Measurements from ENCODE around the gene OR5K3.

OR5K3 gene

GRCh38 chr3:98404010-98404409 is 13.5 kb downstream of the OR5K3 start:
- H3K4me2 ChIP-seq (ENCODE audit: low read length) = no peak overlapping the region
- H3K9ac ChIP-seq (ENCODE audit: low read length) = no peak overlapping the region
- no peaks in the 10 kb centered on the region for H3K36me3 ChIP-seq (ENCODE audit: insufficient read depth, low read length)
- no peaks in the 10 kb centered on the region for H3K79me2 ChIP-seq (ENCODE audit: insufficient read depth, low read length)
- no peak for TF ChIP-seq EZH2 (IDR thresholded peaks at IDR 0.05; ENCODE audit: borderline replicate concordance, low read length)
- TF ChIP-seq, protein P1, sequence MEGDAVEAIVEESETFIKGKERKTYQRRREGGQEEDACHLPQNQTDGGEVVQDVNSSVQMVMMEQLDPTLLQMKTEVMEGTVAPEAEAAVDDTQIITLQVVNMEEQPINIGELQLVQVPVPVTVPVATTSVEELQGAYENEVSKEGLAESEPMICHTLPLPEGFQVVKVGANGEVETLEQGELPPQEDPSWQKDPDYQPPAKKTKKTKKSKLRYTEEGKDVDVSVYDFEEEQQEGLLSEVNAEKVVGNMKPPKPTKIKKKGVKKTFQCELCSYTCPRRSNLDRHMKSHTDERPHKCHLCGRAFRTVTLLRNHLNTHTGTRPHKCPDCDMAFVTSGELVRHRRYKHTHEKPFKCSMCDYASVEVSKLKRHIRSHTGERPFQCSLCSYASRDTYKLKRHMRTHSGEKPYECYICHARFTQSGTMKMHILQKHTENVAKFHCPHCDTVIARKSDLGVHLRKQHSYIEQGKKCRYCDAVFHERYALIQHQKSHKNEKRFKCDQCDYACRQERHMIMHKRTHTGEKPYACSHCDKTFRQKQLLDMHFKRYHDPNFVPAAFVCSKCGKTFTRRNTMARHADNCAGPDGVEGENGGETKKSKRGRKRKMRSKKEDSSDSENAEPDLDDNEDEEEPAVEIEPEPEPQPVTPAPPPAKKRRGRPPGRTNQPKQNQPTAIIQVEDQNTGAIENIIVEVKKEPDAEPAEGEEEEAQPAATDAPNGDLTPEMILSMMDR (IDR thresholded peaks at IDR 0.05; ENCODE audit: low read length) = no peak
- H3K4me3 ChIP-seq (ENCODE audit: low read depth, low read length, poor library complexity, severe bottlenecking) = no peak overlapping the region
- no peaks in the 10 kb centered on the region for H4K20me1 ChIP-seq (ENCODE audit: insufficient read depth, low read length)
- 0 out of 2 replicates have a peak, but pooled peaks cover 4% of the 10 kb centered on the region for H3K9me3 ChIP-seq (ENCODE audit: low read length)
- H3K27ac ChIP-seq (ENCODE audit: low read depth, low read length, poor library complexity, severe bottlenecking) = no peak overlapping the region
- no peak overlapping the region for H2AFZ ChIP-seq (ENCODE audit: low read length)
- no peaks in the 10 kb centered on the region for H3K9me2 ChIP-seq (ENCODE audit: low read depth, low read length)
- H3K4me1 ChIP-seq (ENCODE audit: insufficient read depth, low read length, severe bottlenecking) = peaks cover 6% of the 10 kb centered on the region
- no peaks in the 10 kb centered on the region for H3K27me3 ChIP-seq (ENCODE audit: insufficient read depth, low read length)
- no peaks in the 10 kb centered on the region for H3F3A ChIP-seq (ENCODE audit: insufficient read depth, low read length)

DNA sequence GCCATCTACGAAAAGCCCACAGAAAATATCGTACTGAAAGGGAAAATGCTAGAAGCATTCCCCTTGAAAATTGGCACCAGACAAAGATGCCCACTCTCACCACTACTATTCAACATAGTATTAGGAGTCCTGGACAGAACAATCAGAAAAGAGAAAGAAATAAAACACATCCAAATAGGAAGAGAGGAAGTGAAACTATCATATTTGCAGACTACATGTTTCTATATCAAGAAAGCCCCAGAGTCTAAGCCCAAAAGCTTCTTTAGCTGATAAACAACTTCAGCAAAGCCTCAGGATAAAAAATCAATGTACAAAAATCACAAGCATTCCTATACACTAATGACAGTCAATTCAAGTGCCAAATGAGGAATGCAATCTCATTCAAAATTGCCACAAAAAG is 15.6 kb downstream of the OR5K3 start:
- no peaks in the 10 kb centered on the region for H3K27me3 ChIP-seq (ENCODE audit: insufficient read depth, low read length)
- H3F3A ChIP-seq (ENCODE audit: insufficient read depth, low read length) = no peaks in the 10 kb centered on the region
- no peak overlapping the region for H2AFZ ChIP-seq (ENCODE audit: low read length)
- no peaks in the 10 kb centered on the region for H3K79me2 ChIP-seq (ENCODE audit: insufficient read depth, low read length)
- TF ChIP-seq, protein P1 (IDR thresholded peaks at IDR 0.05; ENCODE audit: low read length) = no peak
- no peak for TF ChIP-seq EZH2 (IDR thresholded peaks at IDR 0.05; ENCODE audit: borderline replicate concordance, low read length)
- no peak overlapping the region for H3K9ac ChIP-seq (ENCODE audit: low read length)
- H3K4me3 ChIP-seq (ENCODE audit: low read depth, low read length, poor library complexity, severe bottlenecking) = no peak overlapping the region
- H3K4me2 ChIP-seq (ENCODE audit: low read length) = no peak overlapping the region
- no peaks in the 10 kb centered on the region for H3K36me3 ChIP-seq (ENCODE audit: insufficient read depth, low read length)
- 0 out of 2 replicates have a peak, but pooled peaks cover 4% of the 10 kb centered on the region for H3K9me3 ChIP-seq (ENCODE audit: low read length)
- no peaks in the 10 kb centered on the region for H4K20me1 ChIP-seq (ENCODE audit: insufficient read depth, low read length)
- no peak overlapping the region for H3K27ac ChIP-seq (ENCODE audit: low read depth, low read length, poor library complexity, severe bottlenecking)
- H3K9me2 ChIP-seq (ENCODE audit: low read depth, low read length) = no peaks in the 10 kb centered on the region
- H3K4me1 ChIP-seq (ENCODE audit: insufficient read depth, low read length, severe bottlenecking) = peaks cover 6% of the 10 kb centered on the region

- Histone ChIP-seq H3K4me1 (ENCODE audit: insufficient read depth, low read length, severe bottlenecking) (no peaks in the 10 kb centered on the region), H4K20me1 (ENCODE audit: insufficient read depth, low read length) (no peaks in the 10 kb centered on the region), H3K4me2 (ENCODE audit: low read length) (no peak overlapping the region), H3K4me3 (ENCODE audit: low read depth, low read length, poor library complexity, severe bottlenecking) (no peak overlapping the region), H3K9me3 (ENCODE audit: low read length) (peaks cover 10% of the 10 kb centered on the region), H3F3A (ENCODE audit: insufficient read depth, low read length) (no peaks in the 10 kb centered on the region), H3K9ac (ENCODE audit: low read length) (no peak overlapping the region), H3K36me3 (ENCODE audit: insufficient read depth, low read length) (no peaks in the 10 kb centered on the region), H3K27ac (ENCODE audit: low read depth, low read length, poor library complexity, severe bottlenecking) (no peak overlapping the region), H3K27me3 (ENCODE audit: insufficient read depth, low read length) (no peaks in the 10 kb centered on the region), H3K79me2 (ENCODE audit: insufficient read depth, low read length) (no peaks in the 10 kb centered on the region), H3K9me2 (ENCODE audit: low read depth, low read length) (no peaks in the 10 kb centered on the region), H2AFZ (ENCODE audit: low read length) (no peak overlapping the region)
- TF ChIP-seq EZH2 (IDR thresholded peaks at IDR 0.05; ENCODE audit: borderline replicate concordance, low read length) = no peak
These were observed 42.1 kb downstream of the OR5K3 start for GRCh38 chr3:98432575-98432974.

- H4K20me1 ChIP-seq (ENCODE audit: insufficient read depth, low read length) = no peaks in the 10 kb centered on the region
- no peak overlapping the region for H3K27ac ChIP-seq (ENCODE audit: low read depth, low read length, poor library complexity, severe bottlenecking)
- no peak overlapping the region for H2AFZ ChIP-seq (ENCODE audit: low read length)
- no peak overlapping the region for H3K4me2 ChIP-seq (ENCODE audit: low read length)
- H3K9me3 ChIP-seq (ENCODE audit: low read length) = peaks cover 10% of the 10 kb centered on the region
- no peak overlapping the region for H3K4me3 ChIP-seq (ENCODE audit: low read depth, low read length, poor library complexity, severe bottlenecking)
- no peak for TF ChIP-seq EZH2 (IDR thresholded peaks at IDR 0.05; ENCODE audit: borderline replicate concordance, low read length)
- TF ChIP-seq, protein P1 (IDR thresholded peaks at IDR 0.05; ENCODE audit: low read length) = no peak
- H3K4me1 ChIP-seq (ENCODE audit: insufficient read depth, low read length, severe bottlenecking) = no peaks in the 10 kb centered on the region
- no peaks in the 10 kb centered on the region for H3F3A ChIP-seq (ENCODE audit: insufficient read depth, low read length)
- H3K79me2 ChIP-seq (ENCODE audit: insufficient read depth, low read length) = no peaks in the 10 kb centered on the region
- no peaks in the 10 kb centered on the region for H3K36me3 ChIP-seq (ENCODE audit: insufficient read depth, low read length)
- no peak overlapping the region for H3K9ac ChIP-seq (ENCODE audit: low read length)
- H3K27me3 ChIP-seq (ENCODE audit: insufficient read depth, low read length) = no peaks in the 10 kb centered on the region
- H3K9me2 ChIP-seq (ENCODE audit: low read depth, low read length) = no peaks in the 10 kb centered on the region
These were observed 43.3 kb downstream of the OR5K3 start for GRCh38 chr3:98433764-98434163.

All from OCI-LY1 (cell line).